Liver (tissue), 9 donors: ENCODE measurements around the gene ARHGAP19. TPM values are rescaled to one million over a fixed set of nuclear protein-coding genes. Genes with fewer than 3 reads are reported as not detected.
A peak's percentile ranks its signal among the peaks of the same experiment; 100 is the strongest.

Experiments
- DNase-seq: peaks from one replicate; pipeline ENCODE4 v3.0.0-alpha.2; 2017; ENCODE audit warnings: low spot score
- H3K27ac ChIP-seq, 2 donors: one replicate each; pipeline ENCODE4 v1.7.0; 2013; ENCODE audit warnings: inconsistent platforms in 2 of 2, low read length in 2 of 2, control low read depth in 1 of 2, low read depth in 1 of 2, mild to moderate bottlenecking in 1 of 2
- H3K27me3 ChIP-seq, 4 donors: one replicate each; pipeline versions ENCODE4 v1.6.1 to v1.7.0; 2013; ENCODE audit warnings: low read length in 3 of 4, inconsistent platforms in 1 of 4, mild to moderate bottlenecking in 1 of 4, moderate library complexity in 1 of 4; ENCODE audit not compliant: control insufficient read depth in 4 of 4, insufficient read depth in 4 of 4
- H3K36me3 ChIP-seq, 4 donors: one replicate each; pipeline versions ENCODE4 v1.6.1 to v1.7.0; 2013; ENCODE audit warnings: low read length in 3 of 4, mild to moderate bottlenecking in 3 of 4, low read depth in 1 of 4, moderate library complexity in 1 of 4; ENCODE audit not compliant: control insufficient read depth in 4 of 4, insufficient read depth in 3 of 4
- H3K4me1 ChIP-seq, 4 donors: one replicate each; pipeline versions ENCODE4 v1.6.1 to v1.7.0; 2013; ENCODE audit warnings: low read length in 3 of 4, mild to moderate bottlenecking in 3 of 4, moderate library complexity in 1 of 4; ENCODE audit not compliant: control insufficient read depth in 4 of 4, insufficient read depth in 4 of 4
- H3K4me3 ChIP-seq, 3 donors: one replicate each; pipeline versions ENCODE4 v1.6.1 to v1.7.0; 2013; ENCODE audit warnings: low read length in 3 of 3, control low read depth in 1 of 3, low read depth in 1 of 3, mild to moderate bottlenecking in 1 of 3
- H3K9ac ChIP-seq, 2 donors: one replicate each; pipeline ENCODE4 v1.7.0; 2013; ENCODE audit warnings: low read length in 2 of 2, mild to moderate bottlenecking in 2 of 2, moderate library complexity in 2 of 2, control low read depth in 1 of 2, low read depth in 1 of 2
- H3K9me3 ChIP-seq, 4 donors: one replicate each; pipeline versions ENCODE4 v1.6.1 to v1.7.0; 2013; ENCODE audit warnings: low read length in 3 of 4; ENCODE audit not compliant: control insufficient read depth in 4 of 4
- FOXA2 ChIP-seq: IDR thresholded peaks from 2 replicates; pipeline ENCODE4 v1.6.1; 2016; ENCODE audit warnings: antibody characterized with exemption
- HNF4A ChIP-seq, 2 donors: conservative IDR thresholded peaks; 2 replicates each; pipeline ENCODE4 v1.6.1; 2016; ENCODE audit warnings: antibody characterized with exemption in 2 of 2, mild to moderate bottlenecking in 2 of 2
- HNF4G ChIP-seq: IDR thresholded peaks from 2 replicates; pipeline ENCODE4 v1.6.1; 2016; ENCODE audit warnings: antibody characterized with exemption
- JUND ChIP-seq, 2 donors: IDR thresholded peaks; 2 replicates each; pipeline ENCODE4 v1.6.1; 2016; ENCODE audit warnings: antibody characterized with exemption in 2 of 2
- NR2F2 ChIP-seq: IDR thresholded peaks from 2 replicates; pipeline ENCODE4 v1.6.1; 2016; ENCODE audit warnings: antibody characterized with exemption
- RAD21 ChIP-seq, 2 donors: IDR thresholded peaks; 2 replicates each; pipeline ENCODE4 v1.6.1; 2016; ENCODE audit warnings: antibody characterized with exemption in 2 of 2, mild to moderate bottlenecking in 2 of 2
- RXRA ChIP-seq, 2 donors: IDR thresholded peaks; 2 replicates each; pipeline ENCODE4 v1.6.1; 2017 to 2018; ENCODE audit warnings: antibody characterized with exemption in 2 of 2, mild to moderate bottlenecking in 1 of 2
- SP1 ChIP-seq: IDR thresholded peaks from 2 replicates; pipeline ENCODE4 v1.6.1; 2018; ENCODE audit warnings: antibody characterized with exemption, mild to moderate bottlenecking
- YY1 ChIP-seq: IDR thresholded peaks from 2 replicates; pipeline ENCODE4 v1.6.1; 2016; ENCODE audit warnings: antibody characterized with exemption, mild to moderate bottlenecking
- WGBS: extraction: QIAGEN DNeasy Blood & Tissue Kit; methylation state at CpG from one replicate; pipeline ENCODE4 v1.1.7; 2013; 5-methylcytosine and 5-hydroxymethylcytosine counted together
- polyA plus RNA-seq, 2 donors: library from polyadenylated mRNA; stranded (reverse) in 1 of 2; unstranded in 1 of 2; fragments of 200-250 nt in 1 of 2; fragments of >200 nt in 1 of 2; fragmentation: Nextera tagmentation in 1 of 2; extraction: Ambion mirVana in 1 of 2; gene quantifications; one replicate each; pipeline versions ENCODE4 v1.2.1 to v1.2.3, GENCODE V29; 2013 to 2015
- total RNA-seq, 2 donors: library from RNA; depleted of rRNA; stranded (reverse); fragments of >200 nt; gene quantifications; one replicate each; pipeline ENCODE4 v1.2.3, GENCODE V29; 2014
- TF ChIP-seq, protein P1 (sequence below): fragments of 150-350 bp; IDR thresholded peaks from 2 replicates; pipeline ENCODE4 v1.5.1; 2017; ENCODE audit warnings: improper control_type of control experiment, low read depth, low read length; ENCODE audit not compliant: missing input control
- TF ChIP-seq, protein P2 (sequence below): IDR thresholded peaks from 2 replicates; pipeline ENCODE4 v1.6.1; 2016; ENCODE audit warnings: antibody characterized with exemption
- TF ChIP-seq, protein P3 (sequence below): IDR thresholded peaks from 2 replicates; pipeline ENCODE4 v1.6.1; 2016; ENCODE audit warnings: antibody characterized with exemption
- donor health status: healthy.
- donor health status: healthy.
- donor health status: healthy.
- donor health status: healthy.
- donor health status: healthy.

ARHGAP19 gene
- total and polyA plus RNA-seq, 4 donors, result 1.6 to 23.4 (median 3.6) TPM

DNA sequence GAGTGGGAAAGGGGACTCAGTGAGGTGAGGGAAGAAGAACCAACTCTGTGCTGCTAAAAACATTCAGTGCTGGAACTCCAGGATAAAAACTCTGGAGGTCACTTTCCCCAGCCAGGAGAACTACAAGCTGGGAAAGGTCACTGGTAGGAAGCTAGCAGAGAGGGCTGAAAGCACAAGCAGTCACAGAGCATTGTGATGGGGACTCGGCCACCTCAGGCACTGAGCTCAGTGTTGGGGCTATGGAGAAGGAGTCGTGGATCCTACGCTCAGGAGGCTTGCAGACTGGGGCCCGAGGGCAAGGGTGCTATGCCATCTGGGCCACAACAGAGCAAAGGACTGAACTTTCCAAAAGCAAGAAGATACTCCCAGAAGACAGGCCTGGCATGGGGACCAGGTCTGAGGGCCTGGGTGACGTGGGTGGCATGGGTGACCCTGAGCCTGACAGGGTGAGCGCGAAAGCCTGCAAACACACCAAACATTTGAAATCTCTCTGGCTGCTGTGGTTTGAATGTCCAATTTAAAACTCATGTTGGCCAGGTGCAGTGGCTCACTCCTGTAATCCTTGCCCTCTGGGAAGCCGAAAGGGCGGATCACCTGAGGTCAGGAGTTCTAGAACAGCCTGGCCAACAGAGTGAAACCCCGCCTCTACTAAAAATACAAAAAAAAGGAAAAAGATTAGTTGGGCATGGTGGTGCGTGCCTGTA, 9.8 kb upstream of the ARHGAP19 start:
- H3K27me3 ChIP-seq, result no peaks in the 10 kb centered on the region
- no peaks in the 10 kb centered on the region for H3K9me3 ChIP-seq
- peaks cover 4 to 24% (median 15%) of the 10 kb centered on the region in 4 donors for H3K4me1 ChIP-seq
- no peak overlapping the region for H3K9ac ChIP-seq
- H3K27ac ChIP-seq, result peak overlapping the region; percentile 55 to 66
- DNase-seq, result no peak
- no peaks in the 10 kb centered on the region for H3K36me3 ChIP-seq
- TF ChIP-seq NR2F2 (no peak), RXRA (IDR thresholded peaks at IDR 0.05) (peak; percentile 66 to 90), FOXA2 (no peak), YY1 (peak; percentile 37), HNF4A (conservative IDR thresholded peaks at IDR 0.05) (peak; percentile 50 to 71), RAD21 (IDR thresholded peaks at IDR 0.05) (no peak), SP1 (peak; percentile 77), JUND (IDR thresholded peaks at IDR 0.05) (no peak)
- TF ChIP-seq, protein P1, sequence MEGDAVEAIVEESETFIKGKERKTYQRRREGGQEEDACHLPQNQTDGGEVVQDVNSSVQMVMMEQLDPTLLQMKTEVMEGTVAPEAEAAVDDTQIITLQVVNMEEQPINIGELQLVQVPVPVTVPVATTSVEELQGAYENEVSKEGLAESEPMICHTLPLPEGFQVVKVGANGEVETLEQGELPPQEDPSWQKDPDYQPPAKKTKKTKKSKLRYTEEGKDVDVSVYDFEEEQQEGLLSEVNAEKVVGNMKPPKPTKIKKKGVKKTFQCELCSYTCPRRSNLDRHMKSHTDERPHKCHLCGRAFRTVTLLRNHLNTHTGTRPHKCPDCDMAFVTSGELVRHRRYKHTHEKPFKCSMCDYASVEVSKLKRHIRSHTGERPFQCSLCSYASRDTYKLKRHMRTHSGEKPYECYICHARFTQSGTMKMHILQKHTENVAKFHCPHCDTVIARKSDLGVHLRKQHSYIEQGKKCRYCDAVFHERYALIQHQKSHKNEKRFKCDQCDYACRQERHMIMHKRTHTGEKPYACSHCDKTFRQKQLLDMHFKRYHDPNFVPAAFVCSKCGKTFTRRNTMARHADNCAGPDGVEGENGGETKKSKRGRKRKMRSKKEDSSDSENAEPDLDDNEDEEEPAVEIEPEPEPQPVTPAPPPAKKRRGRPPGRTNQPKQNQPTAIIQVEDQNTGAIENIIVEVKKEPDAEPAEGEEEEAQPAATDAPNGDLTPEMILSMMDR, result no peak
- TF ChIP-seq, protein P2, sequence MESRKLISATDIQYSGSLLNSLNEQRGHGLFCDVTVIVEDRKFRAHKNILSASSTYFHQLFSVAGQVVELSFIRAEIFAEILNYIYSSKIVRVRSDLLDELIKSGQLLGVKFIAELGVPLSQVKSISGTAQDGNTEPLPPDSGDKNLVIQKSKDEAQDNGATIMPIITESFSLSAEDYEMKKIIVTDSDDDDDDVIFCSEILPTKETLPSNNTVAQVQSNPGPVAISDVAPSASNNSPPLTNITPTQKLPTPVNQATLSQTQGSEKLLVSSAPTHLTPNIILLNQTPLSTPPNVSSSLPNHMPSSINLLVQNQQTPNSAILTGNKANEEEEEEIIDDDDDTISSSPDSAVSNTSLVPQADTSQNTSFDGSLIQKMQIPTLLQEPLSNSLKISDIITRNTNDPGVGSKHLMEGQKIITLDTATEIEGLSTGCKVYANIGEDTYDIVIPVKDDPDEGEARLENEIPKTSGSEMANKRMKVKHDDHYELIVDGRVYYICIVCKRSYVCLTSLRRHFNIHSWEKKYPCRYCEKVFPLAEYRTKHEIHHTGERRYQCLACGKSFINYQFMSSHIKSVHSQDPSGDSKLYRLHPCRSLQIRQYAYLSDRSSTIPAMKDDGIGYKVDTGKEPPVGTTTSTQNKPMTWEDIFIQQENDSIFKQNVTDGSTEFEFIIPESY, result no peak
- 51% methylated on average over 11 of the region's 11 CpGs for WGBS
- H3K4me3 ChIP-seq, result no peak overlapping the region

DNA sequence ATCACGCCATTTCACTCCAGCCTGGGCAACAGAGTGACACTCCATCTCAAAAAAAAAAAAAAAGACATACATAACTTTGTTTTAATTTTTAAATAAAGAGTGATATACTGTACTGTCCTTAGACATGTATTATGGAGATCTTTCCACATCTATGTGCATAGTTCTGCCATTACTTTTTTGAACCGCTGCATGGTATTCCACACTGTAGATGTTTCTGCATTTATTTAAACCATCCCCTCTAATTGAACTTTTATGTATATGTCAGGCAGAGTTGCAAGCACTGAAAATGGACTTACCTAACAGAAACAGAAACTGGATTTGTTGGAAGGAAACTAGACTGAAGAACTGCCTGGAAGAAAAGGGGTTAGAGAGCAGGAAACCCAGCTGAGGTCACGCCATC, 8.5 kb upstream of the ARHGAP19 start:
- Histone ChIP-seq H3K9me3 (no peaks in the 10 kb centered on the region), H3K4me1 (peaks cover 4 to 23% (median 14%) of the 10 kb centered on the region in 4 donors), H3K36me3 (no peaks in the 10 kb centered on the region), H3K27ac (no peak overlapping the region), H3K9ac (no peak overlapping the region), H3K27me3 (no peaks in the 10 kb centered on the region), H3K4me3 (no peak overlapping the region)
- 94% methylated on average over 3 of the region's 3 CpGs for WGBS
- DNase-seq, result no peak
- no peak for TF ChIP-seq HNF4G
- TF ChIP-seq FOXA2, result no peak
- TF ChIP-seq, protein P1, result no peak
- TF ChIP-seq, protein P3, sequence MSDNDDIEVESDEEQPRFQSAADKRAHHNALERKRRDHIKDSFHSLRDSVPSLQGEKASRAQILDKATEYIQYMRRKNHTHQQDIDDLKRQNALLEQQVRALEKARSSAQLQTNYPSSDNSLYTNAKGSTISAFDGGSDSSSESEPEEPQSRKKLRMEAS, result no peak
- no peak for TF ChIP-seq SP1
- TF ChIP-seq YY1, result no peak
